ENCODE results near the gene TNNT1.

DNA sequence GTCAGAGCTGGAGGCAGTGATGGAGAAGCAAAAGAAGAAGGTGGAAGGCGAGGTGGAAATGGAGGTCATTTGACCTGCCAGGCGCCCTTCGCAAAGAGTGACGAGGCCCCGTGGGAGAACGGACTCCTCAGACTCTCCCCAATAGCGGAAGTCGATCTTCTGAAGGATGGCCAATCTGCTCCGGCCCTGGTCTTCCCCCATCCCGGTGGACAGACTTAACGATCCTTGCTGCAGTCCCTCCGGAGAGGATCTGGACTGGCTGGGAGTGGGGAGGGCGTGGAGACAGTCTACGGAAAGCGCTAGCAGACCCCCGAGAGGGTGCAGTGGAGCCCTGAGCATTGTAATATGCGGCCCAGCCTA is 61.5 kb downstream of the TNNT1 start:
- TF ChIP-seq ZNF274 (IDR thresholded peaks at IDR 0.05; ENCODE audit: low read depth, low read length) (no peak), SUZ12 (IDR thresholded peaks at IDR 0.05; ENCODE audit: extremely low read depth, insufficient read depth, insufficient read length) (no peak), YY1 (IDR thresholded peaks at IDR 0.05; ENCODE audit: insufficient read depth, insufficient read length) (no peak)

All from NT2/D1 (cell line).